ENCODE measurements around the gene SORCS1. TPM values are rescaled to one million over a fixed set of nuclear protein-coding genes. Genes with fewer than 3 reads are reported as not detected.
"Not testable (repeated sequence)": the region's sequence is repeated elsewhere in the genome, so short reads cannot be mapped to it uniquely, and the experiment has no call there.

Gene SORCS1
- total and polyA plus RNA-seq, 5 donors, result 1.2 to 4.5 (median 3.0) TPM

DNA sequence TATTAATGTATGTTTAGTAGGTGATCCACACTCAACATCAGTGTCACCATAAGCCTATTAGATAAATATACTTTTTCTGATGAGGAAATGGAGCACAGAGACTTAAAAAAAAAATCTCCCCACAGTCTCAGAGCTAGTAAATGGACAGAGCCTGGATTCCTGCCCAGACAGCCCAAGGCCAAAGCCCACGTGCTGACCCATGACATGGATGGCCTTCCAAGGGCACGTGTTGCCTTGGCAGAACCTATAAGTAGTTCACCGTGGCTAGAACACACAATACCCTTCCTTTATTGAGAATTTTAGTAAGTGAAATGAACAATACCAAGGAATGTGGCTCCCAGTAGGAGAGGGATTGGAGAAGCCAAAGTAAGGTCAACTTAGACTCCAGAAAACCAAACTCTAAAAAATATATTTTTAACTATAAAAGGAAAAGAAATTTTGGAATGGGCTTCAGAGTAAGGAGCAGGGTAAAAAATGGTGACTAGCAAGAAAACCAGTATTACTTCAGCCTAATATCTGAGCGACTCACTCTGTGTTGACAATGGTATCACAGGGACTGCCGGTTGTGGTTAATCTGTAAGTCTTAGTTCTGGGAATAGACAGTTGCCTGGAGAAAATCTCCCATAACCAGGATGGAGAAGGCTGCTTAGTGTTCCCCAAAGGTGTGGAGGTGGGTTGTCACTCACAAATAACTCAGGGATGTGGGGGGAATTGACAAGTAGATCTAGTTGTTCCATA lies 223.0 kb downstream of the SORCS1 start:
- Histone ChIP-seq H3K4me1 (ENCODE audit: control insufficient read depth, insufficient read depth, low read length) (no peaks in the 10 kb centered on the region), H3K27me3 (ENCODE audit: control insufficient read depth, insufficient read depth) (no peaks in the 10 kb centered on the region), H3K4me3 (ENCODE audit: low read length) (no peak overlapping the region), H3K27ac (ENCODE audit: low read length) (no peak overlapping the region), H3K9me3 (ENCODE audit: control insufficient read depth, low read length) (no peaks in the 10 kb centered on the region)
- 52% methylated on average over 5 of the region's 5 CpGs for WGBS
- intact Hi-C loops (cut with DNase I), result no loop called here
- ATAC-seq, result peak in 1 of 2 donors; percentile 24
- peak in 2 of 3 donors; percentile 25 to 62 for DNase-seq

DNA sequence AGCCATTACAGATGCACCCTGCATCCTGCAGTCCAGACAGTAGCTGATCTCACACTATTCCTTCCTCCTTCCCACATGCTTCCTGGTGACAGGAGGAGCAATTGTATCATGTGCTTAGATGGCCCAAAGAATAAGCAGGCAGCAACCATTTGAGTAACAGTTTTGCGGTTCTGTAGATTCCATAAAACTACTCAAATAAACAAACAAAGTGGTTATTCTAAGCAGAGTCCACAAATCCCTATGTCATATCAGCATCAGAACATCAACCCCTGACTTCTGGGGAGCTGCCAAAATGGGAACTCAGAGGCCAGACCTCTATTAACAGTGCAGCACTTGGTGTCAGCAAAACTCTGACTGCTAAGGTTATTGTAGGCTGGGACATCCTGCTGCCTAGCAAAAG lies 226.0 kb downstream of the SORCS1 start:
- WGBS, result 56% methylated on average over 1 of the region's 1 CpG
- H3K9me3 ChIP-seq (ENCODE audit: control insufficient read depth, low read length), result no peaks in the 10 kb centered on the region
- ATAC-seq (no peak), DNase-seq (no peak)
- H3K4me3 ChIP-seq (ENCODE audit: low read length), result no peak overlapping the region
- H3K4me1 ChIP-seq (ENCODE audit: control insufficient read depth, insufficient read depth, low read length), result no peaks in the 10 kb centered on the region
- H3K27ac ChIP-seq (ENCODE audit: low read length), result no peak overlapping the region
- intact Hi-C loops (cut with DNase I), result no loop called here
- no peaks in the 10 kb centered on the region for H3K27me3 ChIP-seq (ENCODE audit: control insufficient read depth, insufficient read depth)

DNA sequence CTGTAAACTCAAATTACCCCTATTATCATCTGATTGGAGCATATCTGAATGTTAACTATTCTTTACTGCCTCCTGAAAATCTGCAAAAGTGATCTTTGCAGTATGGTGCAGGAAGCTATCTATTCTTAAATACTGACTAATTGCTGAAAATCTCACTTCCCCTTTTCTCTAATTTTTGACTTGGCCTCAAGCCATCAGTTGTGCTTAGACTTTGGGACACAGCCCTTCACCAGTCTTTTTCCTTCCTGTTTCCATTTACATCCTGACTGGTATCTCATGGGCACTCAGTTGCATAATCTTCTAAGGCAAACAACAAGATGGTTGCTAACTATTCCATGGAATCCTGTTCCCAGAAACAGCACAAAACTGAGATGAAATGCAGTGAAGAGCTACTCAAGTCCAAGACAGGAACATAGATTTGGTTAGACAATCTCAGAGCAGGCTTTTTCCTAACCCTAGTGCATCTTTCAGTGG lies 228.5 kb downstream of the SORCS1 start:
- Histone ChIP-seq H3K9me3 (ENCODE audit: control insufficient read depth, low read length) (no peaks in the 10 kb centered on the region), H3K27me3 (ENCODE audit: control insufficient read depth, insufficient read depth) (no peaks in the 10 kb centered on the region), H3K4me1 (ENCODE audit: control insufficient read depth, insufficient read depth, low read length) (no peaks in the 10 kb centered on the region), H3K27ac (ENCODE audit: low read length) (no peak overlapping the region), H3K4me3 (ENCODE audit: low read length) (no peak overlapping the region)
- ATAC-seq, result peak in 1 of 2 donors; percentile 43
- intact Hi-C loops (cut with DNase I), result no loop called here
- no peak for DNase-seq

DNA sequence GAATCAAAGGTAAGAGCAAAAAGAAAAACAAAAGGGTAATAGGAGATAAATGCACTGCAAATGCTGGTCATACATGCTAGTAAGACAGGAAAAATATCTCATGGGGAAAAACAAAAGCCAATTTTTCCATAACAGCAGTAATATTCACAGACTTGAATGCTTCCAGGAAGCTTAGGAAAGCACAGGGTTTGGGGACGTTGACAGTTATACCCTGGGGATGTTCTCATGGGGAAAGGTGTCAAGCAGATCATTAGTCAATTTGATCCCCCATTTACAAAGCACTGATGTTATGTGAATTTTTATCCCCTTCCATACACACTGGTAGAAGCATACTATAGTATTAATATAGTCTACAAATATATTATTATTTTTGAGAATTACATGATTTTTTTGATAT lies 232.7 kb downstream of the SORCS1 start:
- Histone ChIP-seq H3K27ac (ENCODE audit: low read length) (no peak overlapping the region), H3K9me3 (ENCODE audit: control insufficient read depth, low read length) (no peaks in the 10 kb centered on the region), H3K4me1 (ENCODE audit: control insufficient read depth, insufficient read depth, low read length) (no peaks in the 10 kb centered on the region), H3K4me3 (ENCODE audit: low read length) (no peak overlapping the region), H3K27me3 (ENCODE audit: control insufficient read depth, insufficient read depth) (no peaks in the 10 kb centered on the region)
- ATAC-seq (no peak), DNase-seq (no peak)
- WGBS, result 20% methylated on average over 1 of the region's 1 CpG
- intact Hi-C loops (cut with DNase I), result no loop called here

DNA sequence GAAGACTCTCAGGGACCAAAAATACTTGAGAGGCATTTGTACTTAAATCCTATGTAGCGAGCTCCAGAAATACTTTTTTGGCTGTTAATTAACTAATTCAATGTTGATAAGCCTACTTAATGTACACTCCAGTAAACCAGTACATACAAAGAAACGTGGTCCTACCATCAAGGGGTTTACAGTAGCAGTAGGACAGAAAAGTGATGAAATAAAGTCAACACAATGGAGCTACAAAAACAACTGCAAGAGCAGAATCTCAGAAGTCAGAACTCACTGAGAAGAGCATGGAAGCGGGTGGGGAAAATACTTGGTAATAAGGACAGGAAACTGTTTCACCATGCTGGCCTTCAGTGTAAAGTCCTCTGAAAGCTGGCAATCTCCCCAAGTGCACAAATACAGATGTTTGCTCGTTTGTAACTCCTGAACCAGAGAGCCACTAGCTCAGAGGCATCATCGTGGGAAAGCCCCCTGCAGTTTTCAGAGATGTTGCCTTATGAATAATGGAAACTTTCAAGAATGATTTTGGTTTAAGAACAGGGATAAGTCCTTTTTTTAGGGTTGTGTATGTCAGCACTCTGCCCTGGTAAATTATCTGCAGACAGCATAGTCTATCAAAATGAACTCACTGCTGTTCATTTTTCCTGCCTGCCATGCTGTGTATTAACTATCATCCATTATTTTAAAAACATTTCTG lies 233.2 kb downstream of the SORCS1 start:
- intact Hi-C loops (cut with DNase I), result no loop called here
- peak; percentile 80 to 82 for ATAC-seq
- DNase-seq, result no peak
- H3K4me3 ChIP-seq (ENCODE audit: low read length), result no peak overlapping the region
- H3K9me3 ChIP-seq (ENCODE audit: control insufficient read depth, low read length), result no peaks in the 10 kb centered on the region
- no peaks in the 10 kb centered on the region for H3K4me1 ChIP-seq (ENCODE audit: control insufficient read depth, insufficient read depth, low read length)
- H3K27me3 ChIP-seq (ENCODE audit: control insufficient read depth, insufficient read depth), result no peaks in the 10 kb centered on the region
- H3K27ac ChIP-seq (ENCODE audit: low read length), result no peak overlapping the region
- WGBS, result 43% methylated on average over 5 of the region's 5 CpGs

DNA sequence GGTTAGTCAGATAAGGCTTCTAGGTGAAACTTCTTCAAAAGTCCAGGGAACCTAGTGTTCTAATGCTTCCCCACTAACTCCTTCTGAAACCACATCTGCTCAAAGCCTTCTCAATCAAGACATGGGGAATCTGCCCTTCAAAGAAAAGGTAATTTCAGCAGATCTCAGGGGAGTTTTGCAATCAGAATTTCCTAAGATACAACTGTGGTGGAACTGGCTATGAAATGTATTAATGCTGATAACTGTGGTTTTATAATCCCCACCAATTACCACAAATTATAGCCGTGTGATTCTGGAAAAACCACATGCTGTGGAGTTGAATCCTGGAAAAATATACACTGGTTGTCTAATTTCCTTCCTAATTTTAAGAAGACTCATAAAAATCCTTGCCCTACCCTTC lies 233.8 kb downstream of the SORCS1 start:
- 51% methylated on average over 1 of the region's 1 CpG for WGBS

DNA sequence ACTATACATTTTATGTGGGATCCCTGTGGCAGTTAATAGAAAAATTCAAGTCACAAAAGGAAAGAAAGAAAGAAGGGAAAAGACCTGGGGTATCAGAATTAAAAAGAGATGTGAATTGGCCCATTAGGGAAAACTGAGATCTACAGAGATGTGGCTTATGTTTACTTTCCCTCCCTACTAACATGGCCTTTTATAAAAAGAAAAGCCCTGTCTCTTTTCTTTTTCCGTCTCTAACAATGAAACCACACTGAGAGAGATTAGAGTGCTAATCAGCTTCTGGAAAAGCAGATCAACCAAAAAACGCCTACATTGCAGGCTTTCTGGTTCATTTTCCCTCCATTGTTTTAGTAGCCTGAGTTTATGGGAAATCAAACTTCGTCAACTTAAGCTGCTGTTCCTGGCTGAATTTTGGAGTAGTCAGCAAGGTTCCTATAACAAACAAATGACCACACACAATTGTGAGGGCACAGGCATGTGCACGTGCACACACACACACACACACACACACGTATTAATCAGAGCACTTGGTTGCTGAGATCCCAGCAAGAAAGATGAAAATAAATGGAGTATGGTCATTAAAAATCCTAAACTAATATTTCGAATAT lies 235.1 kb downstream of the SORCS1 start:
- no peak overlapping the region for H3K27ac ChIP-seq (ENCODE audit: low read length)
- intact Hi-C loops (cut with DNase I), result no loop called here
- DNase-seq (no peak), ATAC-seq (peak in 1 of 2 donors; percentile 88)
- no peak overlapping the region for H3K4me3 ChIP-seq (ENCODE audit: low read length)
- H3K4me1 ChIP-seq (ENCODE audit: control insufficient read depth, insufficient read depth, low read length), result no peaks in the 10 kb centered on the region
- no peaks in the 10 kb centered on the region for H3K27me3 ChIP-seq (ENCODE audit: control insufficient read depth, insufficient read depth)
- H3K9me3 ChIP-seq (ENCODE audit: control insufficient read depth, low read length), result no peaks in the 10 kb centered on the region
- WGBS, result 56% methylated on average over 6 of the region's 6 CpGs

More for the DNA sequence above, 233.8 kb downstream of the SORCS1 start:
- Histone ChIP-seq H3K27ac (ENCODE audit: low read length) (no peak overlapping the region), H3K4me1 (ENCODE audit: control insufficient read depth, insufficient read depth, low read length) (no peaks in the 10 kb centered on the region), H3K4me3 (ENCODE audit: low read length) (no peak overlapping the region), H3K9me3 (ENCODE audit: control insufficient read depth, low read length) (no peaks in the 10 kb centered on the region), H3K27me3 (ENCODE audit: control insufficient read depth, insufficient read depth) (no peaks in the 10 kb centered on the region)
- DNase-seq (no peak), ATAC-seq (no peak)
- intact Hi-C loops (cut with DNase I), result no loop called here

DNA sequence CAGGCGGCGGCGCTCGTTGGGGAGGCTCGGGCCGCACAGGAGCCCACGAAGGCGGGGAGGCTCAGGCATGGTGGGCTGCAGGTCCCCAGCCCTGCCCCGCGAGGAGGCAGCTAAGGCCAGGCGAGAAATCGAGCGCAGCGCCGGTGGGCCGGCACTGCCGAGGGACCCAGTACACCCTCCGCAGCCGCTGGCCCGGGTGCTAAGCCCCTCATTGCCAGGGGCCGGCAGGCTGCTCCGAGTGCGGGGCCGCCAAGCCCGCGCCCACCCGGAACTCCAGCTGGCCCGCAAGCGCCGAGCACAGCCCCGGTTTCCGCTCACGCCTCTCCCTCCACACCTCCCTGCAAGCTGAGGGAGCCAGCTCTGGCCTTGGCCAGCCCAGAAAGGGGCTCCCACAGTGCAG lies 236.4 kb downstream of the SORCS1 start:
- peak in 1 of 3 donors; percentile 37 for DNase-seq
- H3K9me3 ChIP-seq (ENCODE audit: control insufficient read depth, low read length); ATAC-seq; H3K27ac ChIP-seq (ENCODE audit: low read length); H3K27me3 ChIP-seq (ENCODE audit: control insufficient read depth, insufficient read depth); intact Hi-C loops (cut with DNase I); H3K4me3 ChIP-seq (ENCODE audit: low read length); H3K4me1 ChIP-seq (ENCODE audit: control insufficient read depth, insufficient read depth, low read length): not testable (repeated sequence)
- WGBS, result 93% methylated on average over 33 of the region's 33 CpGs

DNA sequence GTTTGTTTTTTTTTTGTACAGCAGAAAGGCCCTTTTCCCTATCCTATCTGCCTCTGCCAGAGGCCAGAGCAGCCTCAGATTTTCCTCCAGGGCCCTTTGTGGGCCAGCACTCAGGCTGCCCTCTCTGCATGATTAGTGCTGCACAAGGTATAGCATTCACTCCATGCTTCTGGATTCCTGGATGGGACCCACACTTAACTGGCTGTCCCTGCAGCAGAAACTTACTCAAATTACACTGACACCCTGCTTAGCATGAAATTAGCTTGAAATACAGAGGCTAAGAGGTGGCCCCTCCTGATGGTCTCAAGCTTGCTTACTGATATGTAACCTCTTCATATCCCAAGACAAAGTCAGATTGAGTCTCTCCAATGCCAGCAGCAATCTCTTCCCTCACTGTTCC lies 239.3 kb downstream of the SORCS1 start:
- Histone ChIP-seq H3K27me3 (ENCODE audit: control insufficient read depth, insufficient read depth) (no peaks in the 10 kb centered on the region), H3K4me1 (ENCODE audit: control insufficient read depth, insufficient read depth, low read length) (no peaks in the 10 kb centered on the region), H3K27ac (ENCODE audit: low read length) (no peak overlapping the region), H3K9me3 (ENCODE audit: control insufficient read depth, low read length) (no peaks in the 10 kb centered on the region), H3K4me3 (ENCODE audit: low read length) (no peak overlapping the region)
- intact Hi-C loops (cut with DNase I), result no loop called here
- no peak for DNase-seq
- no peak for ATAC-seq

DNA sequence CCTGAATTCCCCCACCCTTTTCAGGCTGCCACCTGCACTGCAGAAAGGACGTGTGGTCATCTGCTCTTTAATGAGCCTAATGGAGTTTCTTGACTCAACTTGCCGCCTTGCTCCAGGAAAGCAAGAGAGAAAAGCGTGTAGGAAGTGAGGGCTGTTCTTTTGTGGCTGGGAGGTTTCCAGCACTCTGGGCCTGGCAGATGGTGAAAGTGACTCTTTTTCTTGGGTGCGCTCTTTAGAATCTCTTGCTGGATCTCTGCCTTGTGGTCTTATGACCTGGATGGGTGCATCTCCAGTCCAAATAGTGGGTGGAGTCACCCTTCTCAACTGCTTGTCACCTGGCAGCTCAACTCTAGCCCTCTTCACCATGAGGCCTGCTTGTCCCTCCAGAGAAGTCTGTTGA lies 244.0 kb downstream of the SORCS1 start:
- Histone ChIP-seq H3K4me1 (ENCODE audit: control insufficient read depth, insufficient read depth, low read length) (no peaks in the 10 kb centered on the region), H3K9me3 (ENCODE audit: control insufficient read depth, low read length) (no peaks in the 10 kb centered on the region), H3K27ac (ENCODE audit: low read length) (no peak overlapping the region), H3K4me3 (ENCODE audit: low read length) (no peak overlapping the region), H3K27me3 (ENCODE audit: control insufficient read depth, insufficient read depth) (no peaks in the 10 kb centered on the region)
- 90% methylated on average over 4 of the region's 4 CpGs for WGBS
- no peak for ATAC-seq
- no peak for DNase-seq
- intact Hi-C loops (cut with DNase I), result no loop called here

DNA sequence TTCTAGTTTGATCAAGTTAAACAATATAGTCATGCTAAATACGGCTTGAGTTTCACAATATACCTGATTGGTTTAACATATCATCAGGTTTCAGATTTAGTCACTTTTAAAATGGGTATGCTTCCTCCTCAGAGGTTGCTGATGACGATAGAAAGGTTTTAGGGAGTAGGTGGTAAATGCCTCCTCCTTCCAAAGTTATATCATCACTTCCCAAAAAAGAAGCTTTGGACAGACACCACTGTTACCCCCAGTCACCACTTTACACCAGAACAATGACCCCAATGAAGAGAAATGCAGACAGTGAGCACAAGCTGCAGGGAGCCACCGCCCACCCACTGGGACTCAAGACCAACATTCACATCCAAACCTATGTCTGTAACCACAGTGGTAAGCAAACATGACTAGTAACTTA lies 244.6 kb downstream of the SORCS1 start:
- 71% methylated on average over 3 of the region's 3 CpGs for WGBS
- no peak for ATAC-seq
- intact Hi-C loops (cut with DNase I), result no loop called here

More for the DNA sequence above, 244.6 kb downstream of the SORCS1 start:
- Histone ChIP-seq H3K9me3 (ENCODE audit: control insufficient read depth, low read length) (no peaks in the 10 kb centered on the region), H3K4me1 (ENCODE audit: control insufficient read depth, insufficient read depth, low read length) (no peaks in the 10 kb centered on the region), H3K4me3 (ENCODE audit: low read length) (no peak overlapping the region), H3K27ac (ENCODE audit: low read length) (no peak overlapping the region), H3K27me3 (ENCODE audit: control insufficient read depth, insufficient read depth) (no peaks in the 10 kb centered on the region)
- no peak for DNase-seq
